Duodenal mucosa (tissue), 2 donors: ENCODE measurements around the gene MAP1LC3B.
"Not testable (repeated sequence)": the region's sequence is repeated elsewhere in the genome, so short reads cannot be mapped to it uniquely, and the experiment has no call there.

ENCODE experiments used
- H3K27ac ChIP-seq: one replicate; pipeline ENCODE4 v1.7.0; 2013; ENCODE audit warnings: low read depth, low read length
- H3K27me3 ChIP-seq, 2 donors: one replicate each; pipeline ENCODE4 v1.7.0; 2013; ENCODE audit warnings: low read length in 2 of 2, control low read depth in 1 of 2; ENCODE audit not compliant: insufficient read depth in 2 of 2, control insufficient read depth in 1 of 2
- H3K36me3 ChIP-seq, 2 donors: one replicate each; pipeline ENCODE4 v1.7.0; 2013; ENCODE audit warnings: low read length in 2 of 2, control low read depth in 1 of 2; ENCODE audit not compliant: insufficient read depth in 2 of 2, control insufficient read depth in 1 of 2
- H3K4me1 ChIP-seq, 2 donors: one replicate each; pipeline ENCODE4 v1.7.0; 2013; ENCODE audit warnings: low read length in 2 of 2, control low read depth in 1 of 2; ENCODE audit not compliant: insufficient read depth in 2 of 2, control insufficient read depth in 1 of 2
- H3K4me3 ChIP-seq, 2 donors: one replicate each; pipeline ENCODE4 v1.7.0; 2013; ENCODE audit warnings: low read length in 2 of 2, low read depth in 1 of 2
- H3K9ac ChIP-seq, 2 donors: one replicate each; pipeline ENCODE4 v1.7.0; 2013; ENCODE audit warnings: low read length in 2 of 2, low read depth in 1 of 2
- H3K9me3 ChIP-seq, 2 donors: one replicate each; pipeline ENCODE4 v1.7.0; 2013; ENCODE audit warnings: low read length in 2 of 2, control low read depth in 1 of 2; ENCODE audit not compliant: control insufficient read depth in 1 of 2

The MAP1LC3B gene

DNA sequence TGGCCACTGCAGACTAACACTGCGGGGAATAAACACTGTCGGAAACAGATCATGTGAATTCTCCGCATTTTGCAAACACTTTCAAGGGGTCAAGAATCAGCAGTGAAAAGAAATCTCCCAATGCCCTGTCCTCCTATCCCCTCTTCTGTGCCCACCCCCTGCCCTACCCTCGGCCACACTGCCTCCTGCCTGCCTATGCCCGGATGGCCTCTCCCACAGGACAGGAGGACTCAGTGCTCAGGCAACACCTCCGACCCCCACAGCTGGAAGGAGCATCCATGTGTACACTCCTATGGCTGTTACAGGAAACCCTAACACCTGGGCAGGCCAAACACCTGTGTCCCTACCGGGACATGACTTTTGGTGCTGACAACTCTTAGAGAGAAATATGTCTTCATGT lies 33.0 kb upstream of the MAP1LC3B start:
- Histone ChIP-seq H3K27me3 (no peaks in the 10 kb centered on the region), H3K27ac (no peak overlapping the region), H3K4me3 (no peak overlapping the region), H3K4me1 (peaks cover 6 to 7% of the 10 kb centered on the region in 2 donors), H3K9ac (no peak overlapping the region), H3K9me3 (no peaks in the 10 kb centered on the region), H3K36me3 (peaks cover 46 to 65% of the 10 kb centered on the region in 2 donors)

DNA sequence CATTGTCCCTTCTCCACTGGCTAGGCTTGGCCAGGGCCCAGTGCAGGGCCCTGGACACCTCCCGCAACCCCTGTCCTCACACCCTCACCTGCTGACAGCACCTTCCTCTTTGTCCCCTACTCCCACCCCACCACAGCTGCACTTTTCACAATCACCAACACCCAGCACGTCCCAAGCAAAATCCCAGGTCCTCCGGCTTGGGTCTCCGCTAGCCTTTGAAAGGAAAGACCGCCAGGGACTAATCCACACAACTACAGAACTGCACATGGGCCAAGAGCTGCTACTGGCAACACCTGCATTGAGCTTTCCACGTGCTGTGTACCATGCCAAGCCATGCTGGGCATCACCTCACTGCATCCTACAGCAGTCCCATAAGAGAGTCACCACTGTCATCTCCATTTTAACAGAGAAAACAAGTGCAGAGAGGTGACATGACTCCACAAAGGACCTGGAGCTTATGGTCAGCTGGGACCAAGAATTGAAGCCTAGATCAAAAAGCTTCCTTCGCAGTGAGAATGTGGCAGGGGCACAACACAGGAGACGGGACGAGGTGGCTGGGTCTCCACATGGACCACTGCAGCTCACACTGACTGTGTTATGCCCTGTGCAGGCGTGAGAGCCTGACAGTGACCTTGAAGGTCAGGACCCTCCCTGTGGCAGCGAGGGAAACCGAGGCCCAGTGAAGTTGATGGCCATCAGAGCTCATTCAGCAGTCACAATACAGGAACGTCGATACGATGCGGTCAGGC lies 31.1 kb upstream of the MAP1LC3B start:
- no peaks in the 10 kb centered on the region for H3K27me3 ChIP-seq
- peaks cover 48 to 55% of the 10 kb centered on the region in 2 donors for H3K36me3 ChIP-seq
- peaks cover 14 to 15% of the 10 kb centered on the region in 2 donors for H3K4me1 ChIP-seq
- no peak overlapping the region for H3K9ac ChIP-seq
- no peak overlapping the region for H3K4me3 ChIP-seq
- no peaks in the 10 kb centered on the region for H3K9me3 ChIP-seq
- H3K27ac ChIP-seq = no peak overlapping the region

DNA sequence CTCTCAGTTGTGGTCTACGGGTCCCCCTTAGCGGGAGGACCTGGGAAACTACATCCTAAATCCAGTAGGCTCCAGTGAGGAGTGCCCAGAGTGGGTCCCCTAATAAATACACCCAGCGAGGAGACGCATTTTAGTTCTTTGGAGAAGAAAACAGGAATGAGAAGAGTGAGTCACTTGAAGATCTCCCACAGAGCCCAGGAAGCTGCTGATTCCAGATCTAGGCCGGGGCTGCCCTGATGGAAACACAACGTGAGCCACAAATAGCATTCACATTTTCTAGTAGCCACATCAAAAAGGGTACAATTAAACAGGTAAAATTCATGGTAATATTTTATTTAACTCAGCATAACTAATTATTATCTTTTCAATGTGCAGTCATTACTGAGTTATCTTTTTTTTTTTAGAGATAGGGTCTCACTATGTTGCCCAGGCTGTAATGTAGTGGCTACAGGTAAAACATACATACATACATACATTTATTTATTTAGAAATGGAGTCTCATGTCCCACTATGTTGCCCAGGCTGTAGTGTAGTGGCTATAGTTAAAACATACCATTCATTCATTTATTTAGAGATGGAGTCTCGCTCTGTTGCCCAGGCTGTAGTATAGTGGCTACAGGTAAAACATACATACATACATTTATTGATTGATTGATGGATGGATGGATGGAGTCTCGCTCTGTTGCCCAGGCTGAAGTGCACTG lies 30.1 kb upstream of the MAP1LC3B start:
- H3K9ac ChIP-seq = no peak overlapping the region
- H3K27me3 ChIP-seq = no peaks in the 10 kb centered on the region
- no peaks in the 10 kb centered on the region for H3K9me3 ChIP-seq
- H3K27ac ChIP-seq = no peak overlapping the region
- no peak overlapping the region for H3K4me3 ChIP-seq
- H3K4me1 ChIP-seq = peaks cover 17 to 22% of the 10 kb centered on the region in 2 donors
- peaks cover 41 to 45% of the 10 kb centered on the region in 2 donors for H3K36me3 ChIP-seq

DNA sequence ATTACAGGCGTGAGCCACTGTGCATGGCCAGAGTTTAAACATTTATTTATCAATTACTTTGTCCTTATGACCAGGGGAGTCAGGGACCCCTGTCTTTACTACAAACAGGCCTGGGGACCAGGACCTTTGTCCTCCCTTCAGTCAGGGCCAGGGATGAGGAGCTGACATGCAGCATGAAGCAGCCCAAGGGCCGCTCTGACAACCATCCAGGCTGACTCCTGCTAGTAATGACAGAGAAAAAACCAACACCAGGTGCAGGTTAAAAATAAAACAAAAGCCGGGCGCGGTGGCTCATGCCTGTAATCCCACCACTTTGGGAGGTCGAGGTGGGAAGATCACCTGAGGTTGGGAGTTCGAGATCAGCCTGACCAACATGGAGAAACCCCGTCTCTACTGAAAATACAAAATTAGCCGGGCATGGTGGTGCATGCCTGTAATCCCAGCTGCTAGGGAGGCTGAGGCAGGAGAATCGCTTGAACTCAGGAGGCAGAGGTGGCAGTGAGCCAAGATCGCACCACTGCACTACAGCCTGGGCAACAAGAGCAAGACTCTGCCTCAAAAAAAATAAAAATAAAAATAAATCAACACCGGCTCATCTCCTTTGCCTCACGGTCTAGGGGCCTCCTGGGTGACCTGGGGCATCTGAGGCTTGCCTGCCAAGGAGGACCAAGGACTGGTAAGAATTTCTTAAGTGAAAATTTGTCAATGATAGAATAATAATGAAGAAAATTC lies 29.1 kb upstream of the MAP1LC3B start:
- H3K9ac ChIP-seq, H3K27me3 ChIP-seq, H3K27ac ChIP-seq, H3K9me3 ChIP-seq, H3K4me3 ChIP-seq: not testable (repeated sequence)
- H3K36me3 ChIP-seq = peaks cover 40 to 46% of the 10 kb centered on the region in 2 donors
- peaks cover 17 to 22% of the 10 kb centered on the region in 2 donors for H3K4me1 ChIP-seq

DNA sequence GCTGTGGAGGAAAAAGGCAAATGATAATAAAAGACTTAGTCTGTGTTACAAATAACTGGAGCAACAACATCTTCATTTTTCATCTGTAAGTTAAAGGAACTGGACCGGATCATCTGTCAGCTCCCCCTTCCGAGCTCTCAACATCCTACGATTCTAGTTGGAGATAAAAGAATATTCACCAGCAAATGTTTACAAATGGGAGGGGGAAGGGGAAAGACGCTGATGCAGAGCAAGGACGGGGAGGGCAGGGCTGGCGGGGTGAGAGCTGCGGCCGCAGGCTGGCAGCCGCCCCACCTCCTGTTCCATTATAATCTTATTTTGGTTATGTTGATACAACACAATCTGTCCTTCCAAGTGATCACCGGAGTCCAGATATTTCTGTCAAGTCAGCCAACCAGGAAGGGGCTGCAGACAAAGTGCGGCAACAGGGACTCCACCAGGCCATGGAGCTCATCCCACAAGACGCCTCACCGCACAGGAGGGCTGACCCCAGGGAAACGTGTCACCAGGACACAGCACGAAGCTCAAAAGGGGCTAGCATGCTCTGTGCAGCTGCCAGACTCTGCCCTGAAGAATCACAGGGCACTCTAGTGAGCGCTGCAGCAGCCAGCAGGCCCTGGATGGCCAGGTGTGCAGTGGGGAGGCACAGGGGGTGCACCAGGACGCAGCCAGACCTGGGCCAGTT lies 28.2 kb upstream of the MAP1LC3B start:
- Histone ChIP-seq H3K27me3 (no peaks in the 10 kb centered on the region), H3K4me3 (no peak overlapping the region), H3K9ac (no peak overlapping the region), H3K9me3 (no peaks in the 10 kb centered on the region), H3K36me3 (peaks cover 31 to 36% of the 10 kb centered on the region in 2 donors), H3K4me1 (peaks cover 17 to 22% of the 10 kb centered on the region in 2 donors), H3K27ac (no peak overlapping the region)

DNA sequence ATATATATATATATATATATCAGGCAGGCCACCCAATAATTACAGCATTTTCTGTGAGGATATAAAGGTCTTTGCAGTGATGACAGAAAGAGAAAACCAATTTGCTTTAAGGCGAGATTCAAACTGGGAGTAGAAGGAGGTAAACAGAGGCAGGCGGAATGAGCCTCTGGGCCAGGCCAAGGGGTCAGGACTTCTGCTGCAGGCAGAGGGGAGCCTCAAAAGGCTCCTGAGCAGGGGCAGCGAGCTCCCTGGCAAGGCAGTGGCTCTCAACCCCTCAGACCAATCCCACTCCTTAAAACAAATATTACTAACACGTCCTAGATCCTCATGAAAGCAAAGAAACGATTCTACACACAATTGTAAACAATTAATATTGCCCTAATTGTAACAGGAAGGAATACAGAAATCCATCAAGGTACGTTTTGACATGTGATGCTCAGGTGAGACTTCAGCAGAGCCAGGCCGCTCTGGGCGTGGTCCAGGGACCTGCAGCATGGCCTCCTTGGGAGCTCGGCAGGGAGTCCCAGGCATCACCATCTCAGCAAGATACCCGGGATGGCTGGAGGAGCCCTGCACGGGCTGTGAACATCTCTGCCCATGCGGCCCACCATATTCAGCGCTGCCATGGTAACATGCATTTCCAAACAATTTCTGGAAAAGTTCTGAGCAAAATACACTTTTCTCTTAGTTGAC lies 27.0 kb upstream of the MAP1LC3B start:
- Histone ChIP-seq H3K27me3 (no peaks in the 10 kb centered on the region), H3K36me3 (peaks cover 19 to 24% of the 10 kb centered on the region in 2 donors), H3K9me3 (no peaks in the 10 kb centered on the region), H3K4me1 (peaks cover 17 to 22% of the 10 kb centered on the region in 2 donors), H3K4me3 (no peak overlapping the region), H3K9ac (no peak overlapping the region), H3K27ac (no peak overlapping the region)

DNA sequence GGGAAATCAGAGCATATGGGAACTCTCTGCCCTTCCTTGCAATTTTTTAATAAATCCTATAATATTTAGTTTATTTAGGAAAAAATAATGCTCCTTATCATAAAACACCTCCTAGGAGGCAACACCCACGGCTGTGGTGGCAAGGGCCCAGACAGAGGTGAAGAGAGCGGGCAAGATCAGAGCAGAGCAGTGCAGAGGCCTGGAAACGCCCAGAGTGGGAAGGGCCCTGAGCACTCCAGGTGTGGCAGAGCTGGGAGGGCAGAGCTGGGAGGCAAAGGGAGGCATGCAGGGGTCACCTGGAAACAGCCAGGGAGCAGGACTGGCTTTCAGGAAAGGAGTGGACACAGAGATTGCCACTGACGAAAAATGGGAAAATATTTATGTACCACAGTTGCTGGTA lies 25.8 kb upstream of the MAP1LC3B start:
- Histone ChIP-seq H3K36me3 (peaks cover 8 to 14% of the 10 kb centered on the region in 2 donors), H3K9ac (no peak overlapping the region), H3K27me3 (no peaks in the 10 kb centered on the region), H3K4me1 (peaks cover 17 to 22% of the 10 kb centered on the region in 2 donors), H3K4me3 (no peak overlapping the region), H3K9me3 (no peaks in the 10 kb centered on the region), H3K27ac (no peak overlapping the region)

DNA sequence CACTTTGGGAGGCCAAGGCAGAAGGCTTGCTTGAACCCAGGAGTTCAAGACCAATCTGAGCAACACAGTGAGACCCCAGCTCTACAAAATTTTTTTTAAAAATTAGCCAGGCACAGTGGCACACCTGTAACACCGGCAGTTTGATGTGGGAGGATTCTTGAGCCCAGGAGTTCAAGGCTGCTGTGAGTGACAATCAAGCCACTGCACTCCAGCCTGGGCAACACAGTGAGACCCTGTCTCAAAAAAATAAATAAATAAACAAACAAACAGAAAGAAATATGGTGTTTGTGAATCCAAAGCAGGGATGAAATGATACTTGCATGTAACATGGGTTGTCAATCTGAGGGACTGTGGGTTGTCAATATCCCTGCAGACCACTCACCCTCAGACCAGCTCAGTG lies 25.2 kb upstream of the MAP1LC3B start:
- Histone ChIP-seq H3K27me3 (no peaks in the 10 kb centered on the region), H3K4me1 (peaks cover 17 to 22% of the 10 kb centered on the region in 2 donors)

DNA sequence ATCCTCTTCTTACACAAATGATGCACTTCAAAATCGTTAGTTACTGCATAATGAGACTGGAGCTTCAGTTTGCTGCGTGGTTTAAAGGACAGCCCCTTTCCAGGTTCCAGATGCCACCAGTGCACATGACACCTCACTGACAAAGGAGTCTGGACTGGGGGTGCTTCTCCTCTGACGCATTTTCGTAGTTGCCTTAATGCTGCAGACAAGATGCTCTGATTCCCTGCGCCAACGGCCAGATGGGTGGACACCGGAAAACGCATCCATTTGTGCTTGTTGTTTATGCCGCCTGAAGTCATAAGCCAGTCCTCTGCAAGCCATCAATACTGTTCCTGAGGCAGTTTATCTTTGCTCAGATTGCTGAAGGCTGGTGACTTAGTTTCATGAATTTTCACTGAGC lies 24.6 kb upstream of the MAP1LC3B start:
- no peak overlapping the region for H3K4me3 ChIP-seq
- no peak overlapping the region for H3K27ac ChIP-seq
- no peaks in the 10 kb centered on the region for H3K27me3 ChIP-seq
- H3K9ac ChIP-seq = no peak overlapping the region
- no peaks in the 10 kb centered on the region for H3K9me3 ChIP-seq
- H3K4me1 ChIP-seq = peaks cover 17 to 22% of the 10 kb centered on the region in 2 donors
- H3K36me3 ChIP-seq = peaks cover 3 to 6% of the 10 kb centered on the region in 2 donors

More for the DNA sequence above, 25.2 kb upstream of the MAP1LC3B start:
- Histone ChIP-seq H3K36me3 (peaks cover 3 to 8% of the 10 kb centered on the region in 2 donors), H3K9ac (no peak overlapping the region), H3K4me3 (no peak overlapping the region), H3K9me3 (no peaks in the 10 kb centered on the region), H3K27ac (no peak overlapping the region)
